ENCODE measurements around the gene COL4A4.

GRCh38 chr2:227043981-227044380, 120.0 kb downstream of the COL4A4 start:
- TF ChIP-seq CTCF (conservative IDR thresholded peaks at IDR 0.05; ENCODE audit: low read depth, low read length) (no peak), USF2 (IDR thresholded peaks at IDR 0.05; ENCODE audit: low read depth, low read length) (no peak), RAD21 (IDR thresholded peaks at IDR 0.05; ENCODE audit: low read length) (no peak), SMC3 (IDR thresholded peaks at IDR 0.05; ENCODE audit: low read depth, low read length) (no peak), POLR2A (IDR thresholded peaks at IDR 0.05; ENCODE audit: low read depth, low read length) (no peak), FOS (IDR thresholded peaks at IDR 0.05; ENCODE audit: low read depth, low read length) (no peak), CEBPB (IDR thresholded peaks at IDR 0.05; ENCODE audit: low read depth, low read length) (no peak)
